K562 (cell line): ENCODE data around the gene OR8B8. TPM values are rescaled to one million over a fixed set of nuclear protein-coding genes. Genes with fewer than 3 reads are reported as not detected.

Source experiments
- FOXM1 ChIP-seq, 2 experiments: fragments of 450-650 bp in 1 of 2; sonication (generic) in 1 of 2; formaldehyde crosslinking in 1 of 2; IDR thresholded peaks; 2 replicates each; pipeline versions ENCODE4 v1.6.1 to v1.9.0; 2017 to 2022; ENCODE audit warnings: low read depth in 2 of 2, mild to moderate bottlenecking in 2 of 2, missing genetic modification reagents in 1 of 2, moderate library complexity in 1 of 2
- KHSRP ChIP-seq: fragments of 450-650 bp; IDR thresholded peaks from 2 replicates; pipeline ENCODE4 v1.6.1; 2017
- NCOA4 ChIP-seq: fragments of 450-650 bp; IDR thresholded peaks from 2 replicates; pipeline ENCODE4 v1.6.1; 2018; ENCODE audit warnings: mild to moderate bottlenecking; ENCODE audit not compliant: partially characterized antibody
- THRAP3 ChIP-seq: fragments of 450-650 bp; IDR thresholded peaks from 2 replicates; pipeline ENCODE4 v1.6.1; 2016; ENCODE audit warnings: mild to moderate bottlenecking, inconsistent platforms, borderline replicate concordance
- ZHX1 ChIP-seq: fragments of 150-350 bp; conservative IDR thresholded peaks from 2 replicates; pipeline ENCODE4 v1.6.1; 2014; ENCODE audit warnings: low read length
- polyA plus RNA-seq, 8 experiments: library from polyadenylated mRNA; depleted of rRNA in 4 of 8; stranded (reverse) in 5 of 8; unstranded in 3 of 8; fragments of >200 nt; fragmentation: Nextera tagmentation in 2 of 8; fragmentation: Illumina TruSeq in 1 of 8; extraction: Ambion mirVana in 2 of 8; extraction: Trizol in 1 of 8; gene quantifications; 2 replicates each; pipeline versions ENCODE4 v1.2.1 to v1.2.3, GENCODE V29; 2011 to 2014; ENCODE audit warnings: inconsistent platforms in 1 of 8, missing spikeins in 1 of 8
- total RNA-seq, 7 experiments: library from RNA; depleted of rRNA in 6 of 7; stranded (reverse); fragments of >200 nt in 6 of 7; fragmentation: Illumina TruSeq in 2 of 7; extraction: Trizol in 2 of 7; gene quantifications; 2 replicates each; pipeline versions ENCODE4 v1.2.1 to v1.2.3, GENCODE V29; 2011 to 2021; ENCODE audit warnings: low replicate concordance in 1 of 7
- TF ChIP-seq, protein P1 (sequence below): sonication (generic); formaldehyde crosslinking; IDR thresholded peaks from 2 replicates; pipeline ENCODE4 v1.8.0; 2023; ENCODE audit warnings: mild to moderate bottlenecking, missing genetic modification reagents

The OR8B8 gene
- total and polyA plus RNA-seq, 9 of the 15 experiments (the other 6 are each of a cell fraction or from before 2014, with no cell fraction given) = 0.18 TPM; not detected in 8

GRCh38 chr11:124402326-124402922 lies 43.1 kb downstream of the OR8B8 start (continued):
- TF ChIP-seq, protein P1, sequence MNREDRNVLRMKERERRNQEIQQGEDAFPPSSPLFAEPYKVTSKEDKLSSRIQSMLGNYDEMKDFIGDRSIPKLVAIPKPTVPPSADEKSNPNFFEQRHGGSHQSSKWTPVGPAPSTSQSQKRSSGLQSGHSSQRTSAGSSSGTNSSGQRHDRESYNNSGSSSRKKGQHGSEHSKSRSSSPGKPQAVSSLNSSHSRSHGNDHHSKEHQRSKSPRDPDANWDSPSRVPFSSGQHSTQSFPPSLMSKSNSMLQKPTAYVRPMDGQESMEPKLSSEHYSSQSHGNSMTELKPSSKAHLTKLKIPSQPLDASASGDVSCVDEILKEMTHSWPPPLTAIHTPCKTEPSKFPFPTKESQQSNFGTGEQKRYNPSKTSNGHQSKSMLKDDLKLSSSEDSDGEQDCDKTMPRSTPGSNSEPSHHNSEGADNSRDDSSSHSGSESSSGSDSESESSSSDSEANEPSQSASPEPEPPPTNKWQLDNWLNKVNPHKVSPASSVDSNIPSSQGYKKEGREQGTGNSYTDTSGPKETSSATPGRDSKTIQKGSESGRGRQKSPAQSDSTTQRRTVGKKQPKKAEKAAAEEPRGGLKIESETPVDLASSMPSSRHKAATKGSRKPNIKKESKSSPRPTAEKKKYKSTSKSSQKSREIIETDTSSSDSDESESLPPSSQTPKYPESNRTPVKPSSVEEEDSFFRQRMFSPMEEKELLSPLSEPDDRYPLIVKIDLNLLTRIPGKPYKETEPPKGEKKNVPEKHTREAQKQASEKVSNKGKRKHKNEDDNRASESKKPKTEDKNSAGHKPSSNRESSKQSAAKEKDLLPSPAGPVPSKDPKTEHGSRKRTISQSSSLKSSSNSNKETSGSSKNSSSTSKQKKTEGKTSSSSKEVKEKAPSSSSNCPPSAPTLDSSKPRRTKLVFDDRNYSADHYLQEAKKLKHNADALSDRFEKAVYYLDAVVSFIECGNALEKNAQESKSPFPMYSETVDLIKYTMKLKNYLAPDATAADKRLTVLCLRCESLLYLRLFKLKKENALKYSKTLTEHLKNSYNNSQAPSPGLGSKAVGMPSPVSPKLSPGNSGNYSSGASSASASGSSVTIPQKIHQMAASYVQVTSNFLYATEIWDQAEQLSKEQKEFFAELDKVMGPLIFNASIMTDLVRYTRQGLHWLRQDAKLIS (CRISPR knock-in tag) = no peak
- no peak for TF ChIP-seq ZHX1
- TF ChIP-seq NCOA4 = no peak
- no peak for TF ChIP-seq KHSRP
- TF ChIP-seq THRAP3 = no peak
- no peak for TF ChIP-seq FOXM1 (IDR thresholded peaks at IDR 0.05; ENCODE audit: low read depth)
- TF ChIP-seq FOXM1 (CRISPR knock-in tag; IDR thresholded peaks at IDR 0.05; ENCODE audit: low read depth) = no peak
